ENCODE data around the gene DOK4.
"Not testable (repeated sequence)": the region's sequence is repeated elsewhere in the genome, so short reads cannot be mapped to it uniquely, and the experiment has no call there.

DOK4 gene

GRCh38 chr16:57447186-57447962 is 38.9 kb downstream of the DOK4 start, which contains the start of the genes CIAPIN1 and COQ9:
CIAPIN1 (minus strand) TSS chr16:57447385; CDS start chr16:57440928, 6,457 bp downstream.
COQ9 (plus strand) TSS chr16:57447479; CDS start chr16:57447506, 27 bp downstream.
- TF ChIP-seq CTCF (IDR thresholded peaks at IDR 0.05; ENCODE audit: low read depth, low read length) = no peak
- H3K4me3 ChIP-seq (replicated peaks in 1 of 2; ENCODE audit: low read depth in 2 of 2, low read length in 2 of 2) = peak within 1 kb of the TSS; percentile 93 to 95

GRCh38 chr16:57446531-57447185 is 39.6 kb downstream of the DOK4 start:
- DNase-seq (ENCODE audit: low read depth in 2 of 2) = peak; percentile 41 to 48
- TF ChIP-seq CTCF (IDR thresholded peaks at IDR 0.05; ENCODE audit: low read depth, low read length) = no peak
- H3K4me3 ChIP-seq (replicated peaks in 1 of 2; ENCODE audit: low read depth in 2 of 2, low read length in 2 of 2) = peak overlapping the region; percentile 93 to 95

More at GRCh38 chr16:57447186-57447962, 38.9 kb downstream of the DOK4 start, which contains the start of the genes CIAPIN1 and COQ9:
- peak; percentile 92 to 94 for DNase-seq (ENCODE audit: low read depth in 2 of 2)

GRCh38 chr16:57445510-57445909 is 40.8 kb downstream of the DOK4 start:
- DNase-seq (ENCODE audit: low read depth in 2 of 2) = no peak
- TF ChIP-seq CTCF (IDR thresholded peaks at IDR 0.05; ENCODE audit: low read depth, low read length) = no peak
- no peak overlapping the region for H3K4me3 ChIP-seq (replicated peaks in 1 of 2; ENCODE audit: low read depth in 2 of 2, low read length in 2 of 2)

GRCh38 chr16:57444711-57445110 is 41.6 kb downstream of the DOK4 start:
- DNase-seq (ENCODE audit: low read depth in 2 of 2) = peak; percentile 40 to 72
- no peak for TF ChIP-seq CTCF (IDR thresholded peaks at IDR 0.05; ENCODE audit: low read depth, low read length)
- H3K4me3 ChIP-seq (replicated peaks in 1 of 2; ENCODE audit: low read depth in 2 of 2, low read length in 2 of 2) = no peak overlapping the region

- not testable (repeated sequence) for DNase-seq (ENCODE audit: low read depth in 2 of 2); H3K4me3 ChIP-seq (replicated peaks in 1 of 2; ENCODE audit: low read depth in 2 of 2, low read length in 2 of 2)
These were observed 45.7 kb downstream of the DOK4 start for GRCh38 chr16:57440551-57440950.

GRCh38 chr16:57439947-57440346 is 46.3 kb downstream of the DOK4 start:
- H3K4me3 ChIP-seq (replicated peaks in 1 of 2; ENCODE audit: low read depth in 2 of 2, low read length in 2 of 2); DNase-seq (ENCODE audit: low read depth in 2 of 2): not testable (repeated sequence)

- no peak for TF ChIP-seq CTCF (IDR thresholded peaks at IDR 0.05; ENCODE audit: low read depth, low read length)
- DNase-seq (ENCODE audit: low read depth in 2 of 2) = no peak
- no peak overlapping the region for H3K4me3 ChIP-seq (replicated peaks in 1 of 2; ENCODE audit: low read depth in 2 of 2, low read length in 2 of 2)
These were observed 50.5 kb downstream of the DOK4 start for GRCh38 chr16:57435838-57436237.

Measured in cardiac fibroblast (primary cell).